HG03378 (cell line): ENCODE measurements around the gene MCU.

Experiments
- ATAC-seq: cut with Tn5 transposase; IDR thresholded peaks from one replicate; pipeline ENCODE4 v1.9.1; 2021; ENCODE audit warnings: mild to moderate bottlenecking, moderate library complexity; ENCODE audit not compliant: unreplicated experiment

Gene MCU

DNA sequence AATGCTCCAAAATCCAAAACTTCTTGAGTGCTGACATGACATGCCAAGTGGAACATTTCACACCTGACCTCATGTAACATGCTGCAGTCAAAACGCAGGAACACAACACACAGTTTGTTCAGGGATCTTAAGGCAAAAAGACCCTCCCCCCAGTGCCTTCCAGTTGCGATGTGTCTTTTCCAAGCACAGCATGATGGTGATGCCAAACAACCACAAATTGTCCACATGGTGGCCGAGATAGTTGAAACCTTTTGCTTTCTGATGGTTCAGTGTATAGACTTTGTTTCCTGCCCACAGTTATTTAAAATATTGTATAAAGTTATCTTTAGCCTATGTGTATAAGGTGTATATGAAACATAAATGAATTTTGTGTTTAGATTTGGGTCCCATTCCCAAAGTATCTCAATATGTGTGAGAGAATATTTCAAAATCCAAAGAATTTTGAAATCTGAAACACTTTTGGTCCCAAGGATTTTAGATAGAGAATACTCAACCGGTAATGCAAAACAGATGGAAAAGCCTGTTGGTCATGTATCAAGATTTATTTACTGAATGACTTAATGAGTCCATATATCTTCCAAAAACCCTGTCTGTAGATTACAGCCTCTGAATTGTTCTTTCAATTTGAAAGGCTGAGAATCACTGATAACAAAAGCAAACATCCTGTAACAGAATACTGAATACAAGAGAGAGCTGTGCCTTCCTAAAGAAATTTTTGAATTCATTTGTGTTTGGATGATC, 108.2 kb downstream of the MCU start:
- no peak for ATAC-seq

DNA sequence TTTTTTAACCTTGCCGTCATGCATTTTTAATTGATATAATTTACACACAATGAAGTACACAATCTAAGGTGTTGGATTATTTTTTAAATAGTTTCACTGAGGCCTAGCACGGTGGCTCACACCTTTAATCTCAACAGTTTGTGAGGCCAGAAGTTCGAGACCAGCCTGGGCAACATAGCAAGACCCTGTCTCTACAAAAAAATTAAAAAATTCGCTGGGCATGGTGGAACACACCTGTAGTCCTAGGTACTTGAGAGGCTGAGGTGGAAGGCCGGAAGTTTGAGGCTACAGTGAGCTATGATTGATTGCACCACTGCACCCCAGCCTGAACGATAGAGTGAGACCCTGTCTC, 108.8 kb downstream of the MCU start:
- ATAC-seq, result no peak

DNA sequence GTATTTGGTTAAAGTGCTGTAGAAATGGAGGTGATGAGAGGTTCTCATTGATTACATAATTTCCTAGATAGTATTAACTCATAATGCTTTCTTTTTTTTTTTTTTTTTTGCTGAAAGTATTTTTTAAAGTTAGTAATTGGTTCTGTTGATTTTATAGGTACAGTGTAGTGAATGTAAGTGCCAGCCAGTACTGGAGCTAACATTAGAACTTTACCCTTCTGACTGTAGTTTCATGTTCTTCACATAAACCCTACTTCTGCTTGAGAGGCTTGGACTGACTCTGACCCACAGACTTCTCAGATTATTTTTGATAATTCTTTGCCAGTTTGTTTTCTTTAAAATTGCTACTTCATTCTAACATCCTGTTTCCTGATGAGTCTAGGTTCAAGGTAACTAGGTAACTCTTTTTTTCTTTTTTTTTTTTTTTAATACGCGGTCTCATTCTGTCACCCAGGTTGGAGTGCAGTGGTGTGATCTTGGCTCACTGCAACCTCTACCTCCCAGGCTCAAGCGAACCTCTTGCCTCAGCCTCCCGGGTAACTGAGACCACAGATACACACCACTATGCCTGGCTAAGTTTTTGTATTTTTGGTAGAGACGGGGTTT, 109.4 kb downstream of the MCU start:
- ATAC-seq, result no peak

DNA sequence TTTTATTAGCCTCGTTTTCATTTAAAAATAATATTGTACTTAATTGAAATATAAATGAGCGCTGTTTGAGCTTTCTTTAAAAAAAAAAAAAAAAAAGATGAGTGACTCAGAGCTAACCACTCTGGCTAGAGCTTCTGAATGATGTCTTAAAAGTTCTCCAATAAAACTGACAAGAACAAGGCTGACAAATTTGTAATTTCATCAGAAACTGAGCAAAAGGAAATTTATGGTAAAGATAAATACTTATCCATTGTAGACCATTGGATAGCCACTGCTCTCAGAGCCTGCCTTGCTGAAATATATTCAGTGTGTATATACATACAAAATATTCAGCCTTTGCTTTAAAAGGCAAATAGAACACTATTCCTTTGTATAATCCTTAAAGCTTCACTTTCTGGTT, 110.4 kb downstream of the MCU start:
- ATAC-seq, result no peak

DNA sequence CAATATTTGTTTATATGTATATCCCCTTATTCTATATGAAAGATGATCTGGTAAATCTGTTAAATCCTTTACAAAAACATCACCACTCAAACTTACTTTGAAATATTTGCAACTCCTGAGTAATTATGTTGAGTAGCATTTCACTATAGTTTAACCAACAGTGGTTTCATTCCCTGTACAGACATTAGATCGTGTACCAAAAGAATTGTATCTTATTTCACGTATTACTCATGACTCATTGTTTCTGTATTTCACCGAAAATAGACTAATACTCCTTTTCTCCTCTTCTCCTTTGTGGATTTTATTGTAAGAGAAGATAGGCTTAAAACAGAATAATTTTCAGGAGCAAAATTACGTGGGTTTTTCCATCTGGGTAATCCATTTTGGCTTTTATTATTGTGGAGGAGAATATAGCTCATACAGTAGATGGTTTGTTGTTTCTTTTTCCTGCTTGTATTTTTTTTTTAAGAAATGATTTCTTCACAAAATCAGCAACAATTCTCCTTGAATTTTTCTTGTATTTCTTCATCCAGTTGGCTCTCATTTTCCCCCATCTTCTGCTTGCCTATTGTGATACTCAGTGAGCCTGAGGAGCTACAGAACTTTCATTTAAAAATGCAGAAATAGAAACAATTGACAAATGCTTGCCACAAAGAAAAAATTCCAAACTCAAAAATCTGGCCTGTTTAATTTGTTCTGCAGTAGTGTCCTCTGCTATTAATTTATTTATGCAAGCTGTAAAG, 111.0 kb downstream of the MCU start:
- ATAC-seq, result no peak

- ATAC-seq, result no peak
Measured at GRCh38 chr10:72808001-72808400, 116.1 kb downstream of the MCU start.

DNA sequence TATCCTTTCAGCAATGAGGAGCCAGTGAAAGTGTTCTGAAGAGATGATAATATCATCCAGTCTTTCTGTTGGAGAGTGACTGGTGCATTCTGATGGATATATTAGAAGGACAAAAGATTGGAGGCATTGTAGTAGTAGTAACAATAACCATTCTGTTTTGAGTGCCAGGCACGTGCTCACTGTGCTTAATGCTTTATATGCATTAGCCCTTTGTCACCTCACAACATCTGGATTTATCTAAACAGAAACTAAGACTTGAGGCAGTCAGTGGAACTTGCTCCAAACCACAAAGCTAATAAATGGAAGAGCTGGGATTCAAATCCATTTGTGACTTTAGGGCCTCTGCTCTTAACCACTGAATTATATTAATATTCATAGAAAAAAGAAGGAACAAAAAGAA, 117.1 kb downstream of the MCU start:
- no peak for ATAC-seq

GRCh38 chr10:72810976-72811375, 119.0 kb downstream of the MCU start:
- no peak for ATAC-seq

- no peak for ATAC-seq
Measured at GRCh38 chr10:72812415-72812752, 120.4 kb downstream of the MCU start.

- no peak for ATAC-seq
Measured at GRCh38 chr10:72812753-72813430, 120.9 kb downstream of the MCU start.

- ATAC-seq, result no peak
Measured at GRCh38 chr10:72814099-72814790, 122.3 kb downstream of the MCU start.

GRCh38 chr10:72816565-72816964, 124.6 kb downstream of the MCU start:
- ATAC-seq, result no peak

- ATAC-seq, result no peak
Measured at GRCh38 chr10:72818076-72818475, 126.1 kb downstream of the MCU start.

GRCh38 chr10:72819053-72819452, 127.1 kb downstream of the MCU start:
- no peak for ATAC-seq

- no peak for ATAC-seq
Measured at GRCh38 chr10:72821606-72822005, 129.7 kb downstream of the MCU start.

DNA sequence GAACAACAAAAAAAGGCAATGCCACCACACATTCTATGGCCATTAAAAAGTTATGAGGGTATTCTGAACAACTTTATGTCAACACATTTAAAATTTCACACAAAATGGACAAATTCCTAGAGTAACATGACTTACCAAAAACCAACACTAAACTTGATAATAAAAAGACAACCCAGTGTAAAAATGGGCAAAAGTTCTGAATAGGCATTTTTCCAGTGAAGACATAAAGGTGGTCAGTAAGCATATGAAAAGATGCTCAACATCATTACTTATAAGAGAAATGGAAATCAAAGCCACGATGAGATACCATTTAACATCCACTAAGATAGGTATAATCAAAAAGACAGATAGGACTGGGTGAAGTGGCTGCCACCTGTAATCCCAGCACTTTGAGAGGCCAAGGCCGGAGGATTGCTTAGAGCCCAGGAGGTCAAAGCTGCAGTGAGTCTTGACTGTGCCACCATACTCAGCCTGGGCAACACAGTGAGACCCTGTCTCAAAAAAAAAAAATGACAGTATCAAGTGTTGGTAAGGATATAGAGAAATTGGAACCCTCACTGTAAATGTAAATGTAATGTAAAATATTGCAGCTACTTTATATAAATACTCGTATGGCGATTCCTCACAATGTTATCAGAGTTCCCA, 130.5 kb downstream of the MCU start:
- ATAC-seq, result no peak

DNA sequence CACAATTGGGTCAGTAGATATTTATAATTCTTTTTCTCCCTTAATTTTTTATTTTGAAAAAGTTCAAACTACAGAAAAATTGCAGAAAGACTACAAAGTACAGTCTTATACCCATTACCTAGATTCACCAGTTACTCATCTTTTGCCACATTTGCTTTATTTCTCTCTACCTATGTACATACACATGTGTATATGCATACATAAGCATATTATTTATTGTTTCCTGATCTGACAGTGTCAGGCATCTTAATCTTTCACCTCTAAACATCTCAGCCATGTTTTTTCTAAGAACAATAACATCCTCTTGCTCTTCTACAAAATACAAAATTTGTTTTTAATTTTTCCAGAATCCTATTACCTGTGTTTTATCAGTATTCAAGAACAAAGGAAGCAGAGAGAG, 133.2 kb downstream of the MCU start:
- no peak for ATAC-seq

DNA sequence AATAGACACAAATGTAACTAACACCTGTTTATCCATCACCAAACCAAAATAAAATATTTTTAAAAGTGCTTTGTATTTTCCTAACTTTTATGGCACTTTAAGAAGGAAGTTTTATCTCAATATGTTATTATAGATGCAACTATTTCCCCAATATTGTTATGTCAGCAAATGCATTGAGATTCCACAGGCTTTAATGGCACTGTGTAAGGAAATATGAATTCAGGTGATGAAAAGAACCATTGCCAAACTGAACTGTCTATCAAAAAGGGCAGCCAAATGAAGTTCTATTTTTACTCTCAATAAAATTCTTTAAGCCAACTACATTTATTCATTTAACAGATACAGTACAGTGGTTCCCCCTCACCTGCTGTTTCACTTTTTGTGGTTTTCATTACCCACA, 134.4 kb downstream of the MCU start:
- no peak for ATAC-seq

GRCh38 chr10:72828294-72828693, 136.4 kb downstream of the MCU start:
- no peak for ATAC-seq

GRCh38 chr10:72830625-72831024, 138.7 kb downstream of the MCU start:
- no peak for ATAC-seq
